Measurements from ENCODE around the gene DPF3.
A peak's percentile ranks its signal among the peaks of the same experiment; 100 is the strongest.

Gene DPF3

DNA sequence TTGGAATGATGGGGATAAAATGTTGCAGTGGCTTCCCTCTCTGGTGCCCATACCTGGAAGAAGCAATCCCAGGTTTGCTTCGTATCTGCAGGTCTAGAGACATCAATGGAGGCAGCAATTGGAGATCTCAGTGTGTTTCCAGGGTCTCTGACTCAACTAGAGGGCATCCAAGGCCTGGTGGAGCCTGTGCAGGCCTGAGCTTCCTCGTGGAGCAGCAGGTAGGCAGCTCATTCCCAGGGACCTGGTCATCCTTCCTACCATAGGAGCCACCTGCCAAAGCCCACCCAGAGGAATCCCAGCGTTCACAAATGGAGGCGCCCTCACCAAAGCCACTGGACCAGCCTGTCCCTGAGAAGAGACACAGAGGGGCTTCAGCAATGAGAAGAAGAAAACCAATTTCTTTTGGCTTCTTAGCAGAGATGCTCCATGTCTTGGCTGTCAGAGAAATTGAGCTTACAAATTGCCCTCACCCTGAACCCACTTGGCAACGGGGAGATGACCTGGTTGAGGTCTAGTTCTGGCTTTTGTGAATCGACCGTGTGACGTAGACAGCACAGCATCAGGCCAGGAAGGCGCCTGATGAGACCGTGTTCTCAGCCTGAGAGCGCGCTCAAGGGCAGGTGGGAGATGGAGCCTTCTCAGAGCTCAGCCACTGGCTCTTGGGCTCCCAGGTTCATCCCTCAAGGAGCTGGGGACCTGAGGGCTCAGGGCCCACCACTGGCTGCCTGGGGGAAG, 283.6 kb downstream of the DPF3 start:
- DNase-seq, result no peak

GRCh38 chr14:72609205-72609916, 284.5 kb downstream of the DPF3 start:
- DNase-seq, result no peak

DNA sequence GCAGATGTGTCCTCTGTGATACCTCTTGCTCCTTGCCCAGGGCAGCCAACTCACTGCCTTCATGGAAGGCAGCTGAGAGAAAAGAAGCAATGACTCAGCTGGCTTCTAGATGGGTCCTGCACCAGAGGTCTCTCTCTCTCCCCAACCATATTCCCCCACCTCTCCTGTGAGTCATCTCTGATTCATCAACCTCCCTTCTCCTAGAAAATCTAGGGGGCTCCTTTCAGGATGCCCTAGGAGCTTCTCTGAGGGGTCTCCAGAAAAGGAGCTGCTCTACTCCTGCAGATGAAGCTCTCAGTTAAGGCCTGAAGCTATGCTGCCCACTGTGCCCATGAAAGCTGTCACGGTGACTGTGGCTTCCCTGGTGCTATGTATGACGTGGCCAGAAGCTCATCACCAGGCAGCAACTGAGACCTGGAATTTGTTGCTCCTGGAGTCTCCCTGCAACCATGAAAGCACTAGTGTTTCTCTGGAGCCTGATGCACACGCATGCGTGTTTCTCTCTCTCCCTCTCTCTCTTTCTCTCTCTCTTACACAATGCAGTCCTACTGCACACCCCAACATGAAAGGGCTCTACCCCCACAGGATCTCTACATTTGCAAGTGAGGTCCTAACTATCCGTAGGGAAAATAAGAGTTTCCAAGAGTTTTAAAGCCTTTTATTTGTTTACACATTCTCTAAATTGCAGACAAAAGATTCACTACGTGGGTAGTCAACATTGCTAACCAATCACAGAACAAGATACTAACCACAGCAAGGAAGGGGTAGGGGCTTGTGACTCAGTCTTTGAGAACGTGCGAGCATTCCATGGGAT, 285.3 kb downstream of the DPF3 start:
- peak; percentile 83 for DNase-seq

DNA sequence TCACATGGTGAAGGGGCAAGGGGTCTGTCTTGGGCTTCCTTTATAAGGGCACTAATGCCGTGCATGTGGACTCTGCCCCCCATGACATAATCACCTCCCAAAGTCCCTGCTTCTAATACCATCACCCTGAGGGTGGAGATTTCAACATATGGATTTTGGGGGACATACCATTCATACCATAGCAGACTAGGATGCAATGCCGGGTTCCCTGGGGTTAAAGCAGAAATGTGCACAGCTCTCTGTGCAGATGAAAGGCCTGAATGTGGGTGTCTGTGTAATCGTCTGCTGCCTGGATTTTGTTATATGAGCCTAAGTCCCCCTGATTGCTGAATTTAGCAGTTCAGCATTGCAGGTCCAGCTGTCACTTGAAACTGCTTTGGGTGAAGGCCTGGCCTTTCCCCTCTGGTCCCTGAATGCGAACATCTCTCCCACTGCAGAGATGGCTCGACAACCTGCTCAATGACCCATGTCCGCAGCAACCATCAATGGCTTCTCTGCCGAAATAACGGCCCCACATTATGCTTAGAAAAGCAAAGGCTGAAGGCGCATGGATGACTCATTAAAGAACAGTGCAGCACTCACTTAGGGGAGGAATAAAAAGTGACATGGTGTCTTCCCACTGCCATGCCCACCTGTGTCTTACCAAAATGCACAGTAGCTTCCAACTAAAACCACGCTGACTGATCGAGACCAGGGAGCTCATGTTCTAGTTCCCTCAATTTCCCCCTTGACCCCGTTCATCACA, 286.3 kb downstream of the DPF3 start:
- DNase-seq, result peak; percentile 20

DNA sequence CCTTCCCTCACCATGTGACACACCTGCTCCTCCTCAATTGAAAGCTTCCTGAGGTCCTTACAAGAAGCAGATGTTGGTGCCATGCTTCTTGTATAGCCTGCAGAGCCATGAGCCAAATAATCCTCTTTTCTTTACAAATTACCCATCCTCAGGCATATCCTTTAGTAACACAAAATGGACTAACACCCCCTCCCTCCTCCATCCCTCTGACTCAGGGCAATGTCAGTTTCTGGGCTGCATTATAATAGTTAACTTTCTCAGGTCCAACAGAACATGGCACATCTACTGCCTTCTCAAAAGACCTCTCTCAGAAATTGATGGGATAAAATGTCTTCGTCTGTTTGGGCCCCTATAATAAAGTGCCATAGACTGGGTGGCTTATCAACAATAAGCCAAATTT, 287.0 kb downstream of the DPF3 start:
- no peak for DNase-seq

DNA sequence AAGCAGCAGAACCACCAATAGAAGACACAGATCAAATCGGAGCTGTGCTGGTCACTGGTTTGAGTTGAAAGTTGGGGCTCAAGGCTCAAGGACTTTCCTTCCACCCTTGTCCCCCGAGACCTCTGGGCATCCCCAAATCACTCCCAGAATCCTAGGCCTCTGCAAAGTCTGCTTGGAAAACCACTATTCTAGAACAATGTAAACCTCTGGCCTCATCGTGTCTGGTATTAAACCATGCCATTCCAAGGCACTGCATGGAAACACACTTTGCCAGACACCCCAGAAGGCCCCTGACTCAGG, 288.0 kb downstream of the DPF3 start:
- no peak for DNase-seq

DNA sequence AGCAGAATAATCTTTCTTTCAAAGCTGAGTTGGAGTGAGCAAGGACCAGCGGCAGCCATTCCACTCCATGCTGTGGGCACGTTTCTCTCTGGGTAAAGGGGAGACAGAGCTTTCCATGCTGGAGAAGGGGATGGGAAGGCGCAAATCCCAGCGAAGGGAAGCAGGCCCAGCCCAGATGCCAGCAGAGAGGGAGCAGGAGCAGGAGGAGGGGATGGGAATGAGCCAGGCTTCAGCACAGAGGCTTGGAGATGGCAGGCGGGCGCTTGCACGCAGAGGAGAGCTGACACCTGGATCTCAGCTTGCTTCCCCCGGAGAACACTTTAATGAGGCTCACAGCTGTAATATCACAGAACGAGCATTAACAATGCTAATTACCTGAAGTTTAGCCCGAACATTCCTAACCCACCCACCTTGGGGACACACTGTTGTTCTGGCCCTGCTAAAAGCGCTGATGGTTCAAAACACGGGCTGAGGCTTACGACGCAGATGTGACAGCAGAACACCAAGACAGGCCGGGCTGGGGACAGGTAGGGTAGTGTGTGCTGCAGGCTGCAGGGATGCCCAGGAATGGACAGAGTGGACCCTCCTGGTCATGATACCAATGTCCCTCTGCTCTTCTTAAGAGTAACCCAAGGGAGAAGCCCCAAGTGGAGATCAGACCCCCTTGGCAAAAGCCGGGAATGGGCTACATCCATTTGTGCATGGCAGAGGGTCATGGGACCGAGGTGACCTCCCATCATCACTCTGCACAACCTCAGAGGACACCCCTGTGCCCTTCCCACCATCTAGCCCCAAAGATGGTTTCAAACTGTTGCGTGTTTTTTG, 288.6 kb downstream of the DPF3 start:
- DNase-seq, result no peak

- DNase-seq, result no peak
Measured at GRCh38 chr14:72604133-72604532, 289.8 kb downstream of the DPF3 start.

- no peak for DNase-seq
Measured at GRCh38 chr14:72603639-72604038, 290.3 kb downstream of the DPF3 start.

GRCh38 chr14:72600551-72601330, 293.2 kb downstream of the DPF3 start:
- no peak for DNase-seq

DNA sequence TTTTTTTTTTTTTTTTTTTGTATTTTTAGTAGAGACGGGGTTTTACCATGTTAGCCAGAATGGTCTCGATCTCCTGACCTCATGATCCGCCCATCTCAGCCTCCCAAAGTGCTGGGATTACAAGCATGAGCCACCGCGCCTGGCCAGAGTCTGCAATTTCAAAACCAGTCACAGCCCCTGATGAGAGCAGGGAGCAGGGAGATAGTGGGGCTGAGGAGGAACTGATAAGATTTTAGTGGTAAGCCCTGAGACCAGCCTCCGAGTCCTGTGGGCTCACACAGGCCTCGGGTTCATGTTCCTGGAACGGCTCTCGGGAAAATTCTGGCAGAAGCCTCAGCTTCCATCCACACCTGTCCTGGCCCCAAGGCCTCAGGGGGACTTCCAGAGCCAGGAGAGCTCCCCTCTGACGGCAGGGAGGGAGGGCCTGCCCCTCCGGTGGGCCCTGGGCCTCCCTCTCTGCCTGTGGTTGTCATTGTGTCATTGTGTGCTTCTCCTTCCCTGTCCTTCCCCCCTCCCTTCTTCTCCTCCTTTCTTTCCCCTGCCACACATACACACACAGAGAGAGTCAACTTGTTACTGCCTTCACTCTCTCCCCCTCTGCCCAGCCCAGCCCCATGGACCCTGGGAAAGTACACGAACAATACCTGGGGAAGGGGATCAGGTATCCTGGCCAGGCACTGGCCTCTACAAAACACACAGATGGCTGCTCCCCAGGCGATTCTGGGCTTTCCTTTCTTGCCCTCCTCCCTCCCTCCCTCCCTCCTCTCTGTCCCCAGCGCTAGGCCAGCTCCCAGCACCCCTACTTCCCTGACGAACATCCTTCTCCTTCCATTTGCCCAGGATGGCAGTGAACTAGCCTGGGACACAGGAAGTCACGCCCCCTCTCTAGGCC, 294.1 kb downstream of the DPF3 start:
- DNase-seq, result no peak

DNA sequence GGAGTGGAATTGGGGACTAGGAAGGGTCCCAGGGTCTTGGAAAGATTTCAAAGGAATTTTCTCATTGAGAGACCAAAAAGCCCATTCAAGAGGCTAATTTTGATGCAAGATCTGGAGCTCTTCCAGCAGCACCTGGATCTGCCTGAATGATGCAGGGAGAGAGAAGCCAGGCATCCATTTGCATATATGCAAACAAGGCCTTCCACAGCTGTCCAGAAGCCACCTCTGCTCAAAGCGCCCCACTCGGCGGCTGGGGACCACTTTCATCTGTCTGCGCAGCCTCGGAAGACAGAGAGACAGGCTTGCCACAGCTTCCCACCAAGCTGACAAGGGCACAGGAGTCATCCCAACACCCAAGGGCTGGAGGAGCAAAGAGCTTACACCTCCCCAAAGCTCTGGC, 295.6 kb downstream of the DPF3 start:
- no peak for DNase-seq

GRCh38 chr14:72597252-72598233, 296.4 kb downstream of the DPF3 start:
- no peak for DNase-seq

GRCh38 chr14:72595152-72595862, 298.6 kb downstream of the DPF3 start:
- DNase-seq, result no peak

- DNase-seq, result no peak
Measured at GRCh38 chr14:72594099-72594901, 299.6 kb downstream of the DPF3 start.

DNA sequence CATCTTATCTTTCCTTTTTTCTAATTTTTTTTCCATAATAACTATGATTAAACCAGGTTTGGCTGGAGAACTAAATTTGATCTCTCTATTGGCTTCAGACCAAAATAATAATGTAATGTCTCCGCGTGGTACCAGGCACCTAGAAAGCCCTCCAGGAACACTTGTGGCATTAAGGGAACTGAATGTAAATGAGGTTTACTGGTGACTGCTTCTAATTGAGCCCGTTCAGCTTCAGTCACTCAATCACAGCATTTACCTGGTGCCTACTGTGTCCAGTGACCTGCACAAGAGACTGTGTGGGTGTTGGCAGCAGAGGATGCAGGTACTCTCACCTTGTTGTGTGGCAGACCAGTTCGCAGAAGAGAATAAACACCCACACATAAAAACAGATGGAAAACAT, 302.5 kb downstream of the DPF3 start:
- DNase-seq, result no peak

DNA sequence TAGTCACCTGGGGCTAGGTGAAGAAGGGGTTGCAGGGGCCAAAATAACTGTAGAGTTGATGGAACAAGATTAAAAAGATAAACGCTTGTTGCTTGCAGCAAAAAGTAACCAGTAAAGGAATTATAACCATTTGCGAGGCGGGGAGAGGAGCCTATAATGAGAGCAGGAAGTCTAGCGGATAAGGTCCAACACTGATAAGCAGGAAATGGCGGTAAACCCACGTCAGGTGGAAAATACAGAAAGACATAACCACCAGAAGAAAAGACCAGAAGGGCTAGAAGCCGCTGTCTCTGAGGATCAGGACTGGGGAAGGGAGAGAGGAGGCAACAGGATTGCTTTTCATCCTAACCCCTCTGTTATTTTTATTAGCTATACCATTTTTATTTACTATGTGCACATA, 303.3 kb downstream of the DPF3 start:
- DNase-seq, result no peak

DNA sequence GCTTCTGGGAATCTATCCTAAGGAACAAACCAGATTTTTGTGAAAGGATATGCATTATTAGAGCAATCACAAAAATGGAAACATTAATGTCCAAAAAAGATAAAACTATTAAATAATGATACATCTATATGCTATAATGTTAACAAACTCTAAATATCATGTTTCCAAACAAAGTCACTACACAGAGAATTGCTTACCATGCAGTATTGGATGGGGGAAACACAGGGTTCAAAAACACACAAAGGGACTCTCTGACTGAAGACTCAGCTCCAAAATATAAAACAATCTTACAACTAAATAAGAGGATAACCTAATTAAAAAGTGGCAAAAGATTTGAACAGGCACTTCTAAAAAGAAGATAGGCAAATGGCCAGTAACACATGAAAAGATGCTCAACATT, 304.2 kb downstream of the DPF3 start:
- DNase-seq, result no peak

Data from amniotic stem cell (primary cell).